Natural killer cell (primary cell): ENCODE results near the gene AGMAT. TPM values are rescaled to one million over a fixed set of nuclear protein-coding genes. Genes with fewer than 3 reads are reported as not detected.

Experiments
- ATAC-seq, 3 donors: fragments of 150-1000 bp in 2 of 3; fragments of 200-7000 bp in 1 of 3; cut with Tn5 transposase; 1 replicate in 1 of 3; 2 replicates in 2 of 3; pipeline ENCODE4 v1.10.0; 2021; ENCODE audit warnings: mild to moderate bottlenecking in 2 of 3, moderate library complexity in 2 of 3
- DNase-seq, 2 donors: peaks; one replicate each; pipeline versions ENCODE4 v3.0.0 to v3.0.0-alpha.2; 2013 to 2021; ENCODE audit warnings: mixed read lengths in 1 of 2
- H3K27ac ChIP-seq: one replicate; pipeline ENCODE4 v1.5.1; 2013; ENCODE audit warnings: mild to moderate bottlenecking, low read length
- H3K27me3 ChIP-seq: one replicate; pipeline ENCODE4 v1.6.1; 2013; ENCODE audit warnings: low read length; ENCODE audit not compliant: control insufficient read depth, insufficient read depth
- H3K36me3 ChIP-seq: one replicate; pipeline ENCODE4 v1.6.1; 2013; ENCODE audit warnings: low read length; ENCODE audit not compliant: control insufficient read depth, insufficient read depth
- H3K4me1 ChIP-seq: one replicate; pipeline ENCODE4 v1.6.1; 2013; ENCODE audit warnings: low read length; ENCODE audit not compliant: control insufficient read depth, insufficient read depth
- H3K4me3 ChIP-seq: one replicate; pipeline ENCODE4 v1.5.1; 2013; ENCODE audit warnings: low read length
- H3K9me3 ChIP-seq: one replicate; pipeline ENCODE4 v1.6.1; 2013; ENCODE audit warnings: low read length; ENCODE audit not compliant: control insufficient read depth, insufficient read depth
- H3K27ac Mint-ChIP-seq, 2 donors: one replicate each; pipeline ENCODE4 v1.8.0; 2022; ENCODE audit warnings: mild to moderate bottlenecking in 2 of 2, mixed read lengths in 2 of 2, moderate library complexity in 1 of 2
- H3K27me3 Mint-ChIP-seq, 2 donors: one replicate each; pipeline ENCODE4 v1.8.0; 2022; ENCODE audit warnings: low read depth in 2 of 2, mixed read lengths in 2 of 2
- H3K36me3 Mint-ChIP-seq: one replicate; pipeline ENCODE4 v1.8.0; 2022; ENCODE audit warnings: mixed read lengths
- H3K4me1 Mint-ChIP-seq, 2 donors: one replicate each; pipeline ENCODE4 v1.8.0; 2022; ENCODE audit warnings: mixed read lengths in 2 of 2
- H3K4me3 Mint-ChIP-seq: one replicate; pipeline ENCODE4 v1.8.0; 2022; ENCODE audit warnings: mild to moderate bottlenecking, moderate library complexity, mixed read lengths
- H3K9me3 Mint-ChIP-seq, 2 donors: one replicate each; pipeline ENCODE4 v1.8.0; 2022; ENCODE audit warnings: mixed read lengths in 2 of 2
- WGBS: methylation state at CpG from one replicate; pipeline ENCODE4 v1.1.7; 2013; ENCODE audit warnings: missing lambda C conversion rate; ENCODE audit not compliant: insufficient coverage; 5-methylcytosine and 5-hydroxymethylcytosine counted together
- intact Hi-C: fragments of 100-400 bp; cut with micrococcal nuclease; formaldehyde crosslinking; loops from one replicate; pipeline ENCODE4 v1.14.2; 2022
- total RNA-seq, 4 donors: library from RNA; stranded (reverse); fragments of 120-200 nt in 1 of 4; gene quantifications; one replicate each; pipeline versions ENCODE4 v1.2.3 to v1.2.4, GENCODE V29; 2013 to 2022
- TF ChIP-seq, protein P1 (sequence below): fragments of 200-600 bp; IDR thresholded peaks from one replicate; pipeline ENCODE4 v1.8.0; 2022; ENCODE audit warnings: antibody characterized with exemption

AGMAT gene
- total RNA-seq, 3 donors from 2014 or later (not counting 1 experiment from before 2014, with no cell fraction given), result 0.42 to 0.66 (median 0.65) TPM

DNA sequence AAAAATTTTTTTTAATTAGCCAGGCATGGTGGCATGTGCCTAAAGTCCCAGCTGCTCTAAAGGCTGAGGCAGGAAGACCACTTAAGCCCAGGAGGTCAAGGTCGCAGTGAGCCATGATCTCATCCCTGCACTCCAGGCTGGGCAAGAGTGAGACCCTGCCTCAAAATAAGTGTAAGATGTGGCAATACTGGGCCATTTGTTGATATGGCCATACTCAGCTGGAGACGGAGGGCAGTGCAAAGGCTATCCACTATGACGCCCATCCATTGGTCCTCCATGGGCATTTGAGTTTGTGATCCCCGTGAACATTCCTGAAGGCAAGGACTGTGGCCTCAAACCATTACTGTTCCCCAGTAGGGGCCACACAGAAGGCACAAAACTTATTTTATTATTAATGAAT lies 62.3 kb downstream of the AGMAT start:
- intact Hi-C loops, result no loop called here
- no peak overlapping the region for H3K27ac ChIP-seq
- ATAC-seq (no peak), DNase-seq (peak in 1 of 2 donors; percentile 16)
- peaks cover under 1% of the 10 kb centered on the region for H3K36me3 Mint-ChIP-seq
- no peaks in the 10 kb centered on the region for H3K27me3 Mint-ChIP-seq
- H3K9me3 ChIP-seq, result no peaks in the 10 kb centered on the region
- H3K4me3 Mint-ChIP-seq, result no peak overlapping the region
- peaks cover 30% of the 10 kb centered on the region for H3K4me1 ChIP-seq
- TF ChIP-seq, protein P1, sequence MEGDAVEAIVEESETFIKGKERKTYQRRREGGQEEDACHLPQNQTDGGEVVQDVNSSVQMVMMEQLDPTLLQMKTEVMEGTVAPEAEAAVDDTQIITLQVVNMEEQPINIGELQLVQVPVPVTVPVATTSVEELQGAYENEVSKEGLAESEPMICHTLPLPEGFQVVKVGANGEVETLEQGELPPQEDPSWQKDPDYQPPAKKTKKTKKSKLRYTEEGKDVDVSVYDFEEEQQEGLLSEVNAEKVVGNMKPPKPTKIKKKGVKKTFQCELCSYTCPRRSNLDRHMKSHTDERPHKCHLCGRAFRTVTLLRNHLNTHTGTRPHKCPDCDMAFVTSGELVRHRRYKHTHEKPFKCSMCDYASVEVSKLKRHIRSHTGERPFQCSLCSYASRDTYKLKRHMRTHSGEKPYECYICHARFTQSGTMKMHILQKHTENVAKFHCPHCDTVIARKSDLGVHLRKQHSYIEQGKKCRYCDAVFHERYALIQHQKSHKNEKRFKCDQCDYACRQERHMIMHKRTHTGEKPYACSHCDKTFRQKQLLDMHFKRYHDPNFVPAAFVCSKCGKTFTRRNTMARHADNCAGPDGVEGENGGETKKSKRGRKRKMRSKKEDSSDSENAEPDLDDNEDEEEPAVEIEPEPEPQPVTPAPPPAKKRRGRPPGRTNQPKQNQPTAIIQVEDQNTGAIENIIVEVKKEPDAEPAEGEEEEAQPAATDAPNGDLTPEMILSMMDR, result no peak
- H3K36me3 ChIP-seq, result no peaks in the 10 kb centered on the region
- H3K27me3 ChIP-seq, result no peaks in the 10 kb centered on the region
- no peaks in the 10 kb centered on the region for H3K9me3 Mint-ChIP-seq
- H3K4me1 Mint-ChIP-seq, result peaks cover 32 to 41% of the 10 kb centered on the region in 2 donors
- no peak overlapping the region for H3K27ac Mint-ChIP-seq
- no peak overlapping the region for H3K4me3 ChIP-seq
- WGBS, result 98% methylated on average over 4 of the region's 4 CpGs

Other genes with a start within 250 kb of the AGMAT start
- gene EFHD2, start 175.2 kb downstream of the AGMAT start, total RNA-seq, result 100 to 1,000 TPM; 804 to 952 (median 855) TPM
- 1 to 10 TPM; 5.5 to 9.7 (median 6.4) TPM for gene CTRC, start 146.6 kb downstream of the AGMAT start, total RNA-seq
- not detected for gene CELA2A, start 128.3 kb downstream of the AGMAT start, total RNA-seq
- gene CELA2B, start 108.9 kb downstream of the AGMAT start, total RNA-seq, result not detected
- gene CASP9, start 60.8 kb downstream of the AGMAT start, total RNA-seq, result 10 to 100 TPM; 13.4 to 20.5 (median 13.5) TPM
- gene DNAJC16, start 58.2 kb downstream of the AGMAT start, total RNA-seq, result 10 to 100 TPM; 18.6 to 22.8 (median 18.7) TPM
- gene DDI2, start 32.4 kb upstream of the AGMAT start, total RNA-seq, result 10 to 100 TPM; 27.3 to 39.8 (median 34.0) TPM
- gene PLEKHM2, start 99.3 kb upstream of the AGMAT start, total RNA-seq, result 10 to 100 TPM; 47.8 to 61.0 (median 50.9) TPM
- gene SLC25A34, start 151.2 kb upstream of the AGMAT start, total RNA-seq, result 1 to 10 TPM in 2 of 3 donors, under 1 TPM in 1; 0.73 to 1.8 (median 1.6) TPM
- not detected for gene TMEM82, start 157.4 kb upstream of the AGMAT start, total RNA-seq
- gene FBLIM1, start 173.7 kb upstream of the AGMAT start, total RNA-seq, result under 1 TPM in 1 of 3 donors, not detected in 2; 0.39 TPM
- gene UQCRHL, start 222.6 kb upstream of the AGMAT start, total RNA-seq, result 1 to 10 TPM in 2 of 3 donors, under 1 TPM in 1; 0.87 to 1.2 (median 1.0) TPM